SK-MEL-5 (cell line): Measurements from ENCODE around the gene RIMBP2. TPM values are rescaled to one million over a fixed set of nuclear protein-coding genes. Genes with fewer than 3 reads are reported as not detected.
"Not testable (repeated sequence)": the region's sequence is repeated elsewhere in the genome, so short reads cannot be mapped to it uniquely, and the experiment has no call there.

Source experiments
- DNase-seq: peaks from one replicate; pipeline ENCODE4 v3.0.0-alpha.2; 2016; ENCODE audit warnings: low read depth, low spot score
- in situ Hi-C: cut with HindIII; loops from 2 replicates; pipeline ENCODE4 v1.10.0; 2016; ENCODE audit warnings: low sequenced_read_pairs, high pct_unique_total_duplicates, low pct_unique_long_range_greater_than_20kb
- total RNA-seq: library from RNA; depleted of rRNA; stranded (reverse); fragments of >200 nt; shearing (Covaris generic); gene quantifications from 2 replicates; pipeline ENCODE4 v1.2.3, GENCODE V29; 2014

RIMBP2 gene
- total RNA-seq, 1 experiment from 2014 or later = not detected

- no peak for DNase-seq
- in situ Hi-C loops = no loop called here
Observed at GRCh38 chr12:130651188-130651959, 64.7 kb downstream of the RIMBP2 start.

GRCh38 chr12:130650131-130650530 is 66.0 kb downstream of the RIMBP2 start:
- DNase-seq = no peak
- in situ Hi-C loops = no loop called here

- in situ Hi-C loops = no loop called here
- no peak for DNase-seq
Observed at GRCh38 chr12:130649101-130650045, 66.7 kb downstream of the RIMBP2 start.

GRCh38 chr12:130647814-130648213 is 68.3 kb downstream of the RIMBP2 start:
- in situ Hi-C loops = no loop called here
- DNase-seq = no peak

- in situ Hi-C loops = no loop called here
- DNase-seq = no peak
Observed at GRCh38 chr12:130646716-130647370, 69.3 kb downstream of the RIMBP2 start.

- DNase-seq, in situ Hi-C loops: not testable (repeated sequence)
Observed at GRCh38 chr12:130646191-130646590, 69.9 kb downstream of the RIMBP2 start.

- no peak for DNase-seq
- in situ Hi-C loops = no loop called here
Observed at GRCh38 chr12:130645751-130646150, 70.3 kb downstream of the RIMBP2 start.

GRCh38 chr12:130644566-130644965 is 71.5 kb downstream of the RIMBP2 start:
- no peak for DNase-seq
- in situ Hi-C loops = no loop called here

- in situ Hi-C loops = no loop called here
Observed at GRCh38 chr12:130644146-130644545, 72.0 kb downstream of the RIMBP2 start.

GRCh38 chr12:130642856-130643255 is 73.2 kb downstream of the RIMBP2 start:
- no peak for DNase-seq
- in situ Hi-C loops = no loop called here

More at GRCh38 chr12:130644146-130644545, 72.0 kb downstream of the RIMBP2 start:
- no peak for DNase-seq

- DNase-seq = no peak
- in situ Hi-C loops = no loop called here
Observed at GRCh38 chr12:130641533-130642184, 74.4 kb downstream of the RIMBP2 start.

- in situ Hi-C loops = no loop called here
- DNase-seq = no peak
Observed at GRCh38 chr12:130640901-130641300, 75.2 kb downstream of the RIMBP2 start.

- in situ Hi-C loops = no loop called here
- DNase-seq = no peak
Observed at GRCh38 chr12:130640496-130640895, 75.6 kb downstream of the RIMBP2 start.

GRCh38 chr12:130639476-130640424 is 76.3 kb downstream of the RIMBP2 start:
- DNase-seq = no peak
- in situ Hi-C loops = no loop called here

GRCh38 chr12:130636370-130636769 is 79.7 kb downstream of the RIMBP2 start:
- no peak for DNase-seq
- in situ Hi-C loops = no loop called here

GRCh38 chr12:130634866-130635265 is 81.2 kb downstream of the RIMBP2 start:
- in situ Hi-C loops = no loop called here
- DNase-seq = no peak

GRCh38 chr12:130633771-130634170 is 82.3 kb downstream of the RIMBP2 start:
- in situ Hi-C loops = no loop called here
- no peak for DNase-seq
